GM06990 (cell line): ENCODE measurements around the gene C1orf35.

ENCODE experiments used
- DNase-seq: peaks from one replicate; pipeline ENCODE4 v3.0.0-alpha.2; 2011; ENCODE audit not compliant: insufficient read length; ENCODE audit errors: extremely low read depth
- H3K27me3 ChIP-seq: replicated peaks from 2 replicates; pipeline ENCODE4 v1.6.0; 2011; ENCODE audit warnings: low read length; ENCODE audit not compliant: control insufficient read depth, insufficient read depth
- H3K36me3 ChIP-seq: 2 replicates; pipeline ENCODE4 v1.5.1; 2011; ENCODE audit warnings: low read length; ENCODE audit not compliant: control insufficient read depth, insufficient read depth
- H3K4me3 ChIP-seq: replicated peaks from 2 replicates; pipeline ENCODE4 v1.5.1; 2011; ENCODE audit warnings: low read depth, mild to moderate bottlenecking, control low read depth, low read length
- CTCF ChIP-seq: IDR thresholded peaks from 2 replicates; pipeline ENCODE4 v1.5.1; 2011; ENCODE audit warnings: low read length, control low read depth, mild to moderate bottlenecking, inconsistent platforms; ENCODE audit not compliant: insufficient read depth, poor library complexity, severe bottlenecking

Gene C1orf35

GRCh38 chr1:228061411-228062084 is 41.6 kb downstream of the C1orf35 start:
- H3K4me3 ChIP-seq = no peak overlapping the region
- H3K27me3 ChIP-seq = no peaks in the 10 kb centered on the region; the same call in 1 of the 2 replicates
- DNase-seq = no peak
- no peaks in the 10 kb centered on the region for H3K36me3 ChIP-seq
- no peak for TF ChIP-seq CTCF

- no peak for TF ChIP-seq CTCF
- no peaks in the 10 kb centered on the region for H3K36me3 ChIP-seq
- H3K27me3 ChIP-seq = no peaks in the 10 kb centered on the region; the same call in 1 of the 2 replicates
- no peak for DNase-seq
- no peak overlapping the region for H3K4me3 ChIP-seq
Measured at GRCh38 chr1:228060458-228061190, 42.5 kb downstream of the C1orf35 start.

GRCh38 chr1:228059634-228060457 is 43.3 kb downstream of the C1orf35 start:
- no peak for TF ChIP-seq CTCF
- DNase-seq = peak; percentile 79
- Histone ChIP-seq H3K4me3 (no peak overlapping the region), H3K36me3 (no peaks in the 10 kb centered on the region), H3K27me3 (no peaks in the 10 kb centered on the region; the same call in 1 of the 2 replicates)

DNA sequence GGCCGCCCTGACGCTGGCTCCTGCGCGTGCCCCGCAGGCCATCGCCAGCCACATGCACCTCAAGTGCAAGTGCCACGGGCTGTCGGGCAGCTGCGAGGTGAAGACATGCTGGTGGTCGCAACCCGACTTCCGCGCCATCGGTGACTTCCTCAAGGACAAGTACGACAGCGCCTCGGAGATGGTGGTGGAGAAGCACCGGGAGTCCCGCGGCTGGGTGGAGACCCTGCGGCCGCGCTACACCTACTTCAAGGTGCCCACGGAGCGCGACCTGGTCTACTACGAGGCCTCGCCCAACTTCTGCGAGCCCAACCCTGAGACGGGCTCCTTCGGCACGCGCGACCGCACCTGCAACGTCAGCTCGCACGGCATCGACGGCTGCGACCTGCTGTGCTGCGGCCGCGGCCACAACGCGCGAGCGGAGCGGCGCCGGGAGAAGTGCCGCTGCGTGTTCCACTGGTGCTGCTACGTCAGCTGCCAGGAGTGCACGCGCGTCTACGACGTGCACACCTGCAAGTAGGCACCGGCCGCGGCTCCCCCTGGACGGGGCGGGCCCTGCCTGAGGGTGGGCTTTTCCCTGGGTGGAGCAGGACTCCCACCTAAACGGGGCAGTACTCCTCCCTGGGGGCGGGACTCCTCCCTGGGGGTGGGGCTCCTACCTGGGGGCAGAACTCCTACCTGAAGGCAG is 44.0 kb downstream of the C1orf35 start:
- DNase-seq = peak; percentile 62
- no peaks in the 10 kb centered on the region for H3K36me3 ChIP-seq
- TF ChIP-seq CTCF = no peak
- no peaks in the 10 kb centered on the region; the same call in 1 of the 2 replicates for H3K27me3 ChIP-seq
- no peak overlapping the region for H3K4me3 ChIP-seq

DNA sequence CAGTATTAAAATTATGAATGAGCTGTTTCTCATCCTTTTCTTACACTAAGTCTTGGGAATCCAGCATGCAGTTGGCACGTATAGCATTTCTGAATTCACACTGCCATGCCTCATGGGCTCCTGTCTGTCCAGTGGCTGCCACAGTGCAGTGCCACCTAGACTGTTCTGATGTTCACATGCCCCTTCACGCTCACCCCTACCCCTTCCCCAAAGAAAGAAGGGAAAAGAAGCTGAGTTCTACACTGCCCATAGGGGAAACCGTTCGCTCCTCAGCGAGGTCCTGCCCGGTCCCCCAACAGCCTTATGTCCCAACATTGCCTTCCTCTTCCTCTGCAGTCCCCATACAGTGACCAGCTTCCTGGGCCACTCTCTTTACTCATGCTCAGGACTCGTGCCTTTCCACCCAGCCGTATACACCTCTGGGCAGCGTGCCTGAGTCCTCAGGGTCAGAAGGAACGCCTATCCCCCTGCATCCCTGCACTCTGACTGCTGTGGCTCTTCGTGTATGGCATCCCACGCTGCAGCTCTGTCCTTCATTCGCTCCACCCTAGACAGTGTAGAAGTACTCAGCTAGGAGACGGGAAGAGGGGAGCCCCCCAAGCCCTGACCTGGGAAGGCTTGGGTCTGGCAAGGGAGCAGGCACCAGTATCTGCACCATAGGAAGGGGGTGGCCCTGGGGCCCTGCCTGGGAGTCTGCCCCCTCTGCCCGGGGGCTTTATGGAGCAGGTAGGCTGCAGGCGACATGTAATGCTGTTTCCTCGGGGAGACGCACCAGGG is 44.8 kb downstream of the C1orf35 start:
- Histone ChIP-seq H3K27me3 (no peaks in the 10 kb centered on the region; the same call in 1 of the 2 replicates), H3K36me3 (no peaks in the 10 kb centered on the region), H3K4me3 (no peak overlapping the region)
- DNase-seq = no peak
- TF ChIP-seq CTCF = no peak
